GM12892 (cell line): Measurements from ENCODE around the gene ZNF384.

Experiments used
- POLR2A ChIP-seq: IDR thresholded peaks from 2 replicates; pipeline ENCODE4 v1.6.1; 2011; ENCODE audit warnings: low read depth, low read length, control low read depth
- POLR2AphosphoS5 ChIP-seq: IDR thresholded peaks from 2 replicates; pipeline ENCODE4 v1.6.1; 2011; ENCODE audit warnings: low read depth, low read length, control low read depth

- TF ChIP-seq POLR2A (no peak), POLR2AphosphoS5 (no peak)
These were observed 21.5 kb downstream of the ZNF384 start for GRCh38 chr12:6667559-6668210.
